Fibroblast of mammary gland (primary cell): Measurements from ENCODE around the gene HGFAC.
A peak's percentile ranks its signal among the peaks of the same experiment; 100 is the strongest.

Experiments used
- DNase-seq: peaks from one replicate; pipeline ENCODE4 v3.0.0-alpha.2; 2010; ENCODE audit warnings: low read depth
- H3K4me3 ChIP-seq: 2 replicates; pipeline ENCODE4 v1.5.1; 2011; ENCODE audit warnings: low read depth, mild to moderate bottlenecking, low read length, moderate library complexity; ENCODE audit not compliant: control insufficient read depth
- TF ChIP-seq, protein P1 (sequence below): conservative IDR thresholded peaks from 2 replicates; pipeline ENCODE4 v1.5.1; 2011; ENCODE audit warnings: low read depth, low read length, inconsistent platforms; ENCODE audit not compliant: control insufficient read depth, insufficient read depth

Gene HGFAC

DNA sequence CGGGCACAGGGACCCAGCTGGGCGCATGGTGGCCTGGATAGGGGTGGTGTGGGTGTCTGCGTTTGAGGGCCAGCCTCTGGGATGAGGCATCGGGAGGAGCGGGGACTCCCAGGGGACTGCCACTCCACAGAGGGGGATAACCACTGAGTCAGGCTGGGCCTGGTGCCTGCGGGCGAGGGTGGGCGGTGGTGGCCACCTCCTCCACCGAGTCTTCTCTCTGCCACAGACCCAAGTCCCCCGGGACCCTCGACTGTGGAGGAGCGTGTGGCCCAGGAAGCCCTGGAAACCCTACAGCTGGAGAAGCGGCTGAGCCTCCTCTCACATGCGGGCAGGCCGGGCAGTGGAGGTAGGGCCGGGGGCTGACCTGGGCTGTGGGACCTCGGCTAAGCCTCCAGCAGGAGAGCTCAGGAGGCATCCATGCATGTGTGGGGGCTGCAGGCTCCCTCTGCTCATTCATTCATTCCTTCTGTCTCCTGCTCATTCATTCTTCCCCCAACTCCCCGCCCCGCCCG, 47.7 kb downstream of the HGFAC start:
- TF ChIP-seq, protein P1, sequence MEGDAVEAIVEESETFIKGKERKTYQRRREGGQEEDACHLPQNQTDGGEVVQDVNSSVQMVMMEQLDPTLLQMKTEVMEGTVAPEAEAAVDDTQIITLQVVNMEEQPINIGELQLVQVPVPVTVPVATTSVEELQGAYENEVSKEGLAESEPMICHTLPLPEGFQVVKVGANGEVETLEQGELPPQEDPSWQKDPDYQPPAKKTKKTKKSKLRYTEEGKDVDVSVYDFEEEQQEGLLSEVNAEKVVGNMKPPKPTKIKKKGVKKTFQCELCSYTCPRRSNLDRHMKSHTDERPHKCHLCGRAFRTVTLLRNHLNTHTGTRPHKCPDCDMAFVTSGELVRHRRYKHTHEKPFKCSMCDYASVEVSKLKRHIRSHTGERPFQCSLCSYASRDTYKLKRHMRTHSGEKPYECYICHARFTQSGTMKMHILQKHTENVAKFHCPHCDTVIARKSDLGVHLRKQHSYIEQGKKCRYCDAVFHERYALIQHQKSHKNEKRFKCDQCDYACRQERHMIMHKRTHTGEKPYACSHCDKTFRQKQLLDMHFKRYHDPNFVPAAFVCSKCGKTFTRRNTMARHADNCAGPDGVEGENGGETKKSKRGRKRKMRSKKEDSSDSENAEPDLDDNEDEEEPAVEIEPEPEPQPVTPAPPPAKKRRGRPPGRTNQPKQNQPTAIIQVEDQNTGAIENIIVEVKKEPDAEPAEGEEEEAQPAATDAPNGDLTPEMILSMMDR: no peak
- H3K4me3 ChIP-seq: no peak overlapping the region
- DNase-seq: no peak

DNA sequence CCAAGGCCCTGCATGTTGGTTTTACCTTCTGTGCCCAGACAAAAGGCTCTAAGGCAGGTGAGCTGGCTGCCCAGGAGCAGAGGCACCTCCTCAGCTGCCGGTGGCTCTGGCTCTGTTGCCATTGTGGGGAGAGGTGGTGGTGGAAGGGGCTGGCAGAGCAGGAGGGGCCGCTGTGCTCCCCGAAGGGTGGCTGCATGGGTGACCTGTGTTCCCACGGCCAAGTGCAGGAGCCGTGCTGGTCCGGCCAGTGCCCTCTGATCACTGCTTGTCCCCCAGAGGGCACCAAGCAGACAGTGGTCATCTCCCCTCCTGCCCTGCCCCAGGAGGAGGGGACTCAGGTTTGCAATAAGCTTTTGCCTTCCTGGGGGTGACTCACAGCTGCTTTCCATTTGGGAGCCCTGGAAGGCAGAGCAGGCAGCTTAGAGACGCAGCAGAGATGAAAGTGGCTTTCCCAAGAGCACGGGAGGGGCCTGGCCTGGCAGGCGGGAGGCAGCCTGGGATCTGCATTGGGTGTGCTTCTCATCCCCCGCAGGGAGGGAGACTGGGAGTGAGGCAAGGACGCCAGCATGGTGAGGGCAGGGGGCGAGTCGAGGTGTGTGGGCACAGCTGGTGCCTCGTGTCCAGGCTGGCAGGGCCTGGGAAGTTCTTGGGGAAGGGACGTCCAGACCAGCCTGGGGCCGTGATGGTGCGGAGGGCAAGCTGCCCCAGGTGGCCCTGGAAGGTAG, 50.1 kb downstream of the HGFAC start:
- TF ChIP-seq, protein P1: no peak
- DNase-seq: peak; percentile 52
- no peak overlapping the region for H3K4me3 ChIP-seq

DNA sequence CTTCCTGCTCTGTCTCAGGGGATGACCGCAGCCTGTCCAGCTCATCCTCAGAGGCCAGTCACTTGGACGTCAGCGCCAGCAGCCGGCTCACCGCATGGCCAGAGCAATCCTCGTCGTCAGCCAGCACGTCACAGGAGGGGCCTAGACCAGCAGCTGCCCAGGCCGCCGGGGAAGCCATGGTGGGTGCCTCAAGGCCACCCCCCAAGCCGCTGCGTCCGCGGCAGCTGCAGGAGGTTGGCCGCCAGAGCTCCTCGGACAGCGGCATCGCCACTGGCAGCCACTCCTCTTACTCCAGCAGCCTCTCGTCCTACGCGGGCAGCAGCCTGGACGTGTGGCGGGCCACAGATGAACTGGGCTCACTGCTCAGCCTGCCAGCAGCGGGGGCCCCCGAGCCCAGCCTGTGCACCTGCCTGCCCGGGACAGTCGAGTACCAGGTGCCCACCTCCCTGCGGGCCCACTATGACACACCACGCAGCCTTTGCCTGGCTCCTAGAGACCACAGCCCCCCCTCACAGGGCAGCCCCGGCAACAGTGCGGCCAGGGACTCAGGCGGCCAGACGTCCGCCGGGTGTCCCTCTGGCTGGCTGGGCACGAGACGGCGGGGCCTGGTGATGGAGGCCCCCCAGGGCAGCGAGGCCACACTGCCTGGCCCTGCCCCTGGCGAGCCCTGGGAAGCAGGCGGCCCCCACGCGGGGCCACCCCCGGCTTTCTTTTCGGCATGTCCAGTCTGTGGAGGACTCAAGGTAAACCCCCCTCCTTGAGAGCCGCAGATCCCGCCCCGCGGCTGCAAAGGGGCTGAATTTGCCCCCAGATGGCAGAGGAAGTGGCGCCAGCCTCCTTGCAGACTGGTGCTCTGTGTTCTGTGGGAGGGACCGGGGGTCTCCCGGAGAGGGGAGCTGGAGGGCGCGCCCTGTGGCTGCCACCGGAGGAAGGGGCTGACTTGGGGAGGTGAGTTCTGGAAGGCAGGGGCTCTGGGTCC, 51.3 kb downstream of the HGFAC start:
- no peak overlapping the region for H3K4me3 ChIP-seq
- DNase-seq: peak; percentile 48
- TF ChIP-seq, protein P1: no peak

DNA sequence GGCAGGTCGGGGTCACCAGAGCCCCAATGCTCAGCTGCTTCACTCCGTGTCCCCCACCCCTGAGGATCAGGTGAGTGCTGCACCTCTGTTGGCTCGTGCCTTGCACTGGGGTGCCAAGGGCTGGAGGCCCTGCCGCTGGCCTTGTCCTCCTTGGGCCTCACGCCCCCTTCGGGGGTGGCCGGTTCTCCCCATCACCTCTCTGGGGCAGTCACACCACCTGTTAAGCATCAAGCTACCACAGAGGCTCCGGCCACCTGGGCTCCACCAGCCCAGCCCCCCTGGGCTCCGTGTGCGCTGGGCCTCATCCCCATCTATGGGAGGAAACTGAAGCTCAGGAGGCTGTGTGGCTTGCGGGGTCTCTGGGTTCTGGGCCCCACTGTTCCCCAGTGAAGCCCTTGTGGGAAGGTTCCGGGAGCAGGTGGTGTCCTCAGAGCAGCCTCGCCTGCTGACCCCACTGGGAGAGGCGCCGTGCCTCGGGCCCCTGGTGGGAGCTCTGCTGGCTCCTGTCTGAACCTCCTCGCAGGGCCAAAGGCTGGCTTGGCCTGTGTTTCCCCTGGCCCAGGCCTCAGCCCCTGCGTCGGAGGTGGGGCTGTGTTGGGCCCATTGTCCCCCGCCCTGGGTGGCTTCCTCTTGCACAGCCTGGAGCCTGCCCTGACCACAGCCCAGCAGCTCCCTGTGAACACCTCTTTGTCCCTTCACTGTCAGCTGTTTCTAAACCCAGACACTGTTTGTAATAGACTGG, 52.1 kb downstream of the HGFAC start:
- DNase-seq: no peak
- H3K4me3 ChIP-seq: no peak overlapping the region
- TF ChIP-seq, protein P1: no peak

DNA sequence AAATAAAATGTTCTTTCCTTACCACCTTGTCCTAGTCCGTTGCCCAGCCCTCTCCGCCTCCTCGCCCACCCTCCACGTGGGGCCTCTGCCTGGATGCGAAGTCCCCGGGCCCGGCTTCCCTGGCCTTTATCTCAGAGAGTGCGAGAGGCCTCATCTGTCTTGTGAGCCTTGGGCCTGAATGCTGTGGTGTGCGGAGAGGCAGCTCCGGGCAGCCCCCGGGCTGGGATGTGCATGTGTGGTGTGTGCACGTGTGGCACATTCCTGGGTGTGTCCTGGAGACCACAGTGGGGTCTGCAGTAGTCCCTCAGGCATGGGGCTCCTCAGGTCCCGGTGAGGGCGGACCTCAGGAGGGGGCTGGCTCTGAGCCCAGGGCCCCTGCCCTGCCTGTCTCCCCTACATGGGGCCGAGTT, 52.7 kb downstream of the HGFAC start:
- DNase-seq: no peak
- no peak overlapping the region for H3K4me3 ChIP-seq
- TF ChIP-seq, protein P1: no peak
